HUES48 (cell line): ENCODE data around the gene URM1.
"Not testable (repeated sequence)": the region's sequence is repeated elsewhere in the genome, so short reads cannot be mapped to it uniquely, and the experiment has no call there.

ENCODE experiments used
- H3K27ac ChIP-seq: one replicate; pipeline ENCODE4 v1.7.0; 2013; ENCODE audit warnings: low read depth, low read length, inconsistent platforms
- H3K27me3 ChIP-seq: 2 replicates; pipeline ENCODE4 v1.6.1; 2013; ENCODE audit warnings: mild to moderate bottlenecking, low read length; ENCODE audit not compliant: control insufficient read depth, insufficient read depth
- H3K36me3 ChIP-seq: 2 replicates; pipeline ENCODE4 v1.6.1; 2013; ENCODE audit warnings: low read length; ENCODE audit not compliant: control insufficient read depth, insufficient read depth
- H3K4me1 ChIP-seq: 2 replicates; pipeline ENCODE4 v1.6.1; 2013; ENCODE audit warnings: mild to moderate bottlenecking, low read length; ENCODE audit not compliant: control insufficient read depth, insufficient read depth
- H3K4me3 ChIP-seq: 2 replicates; pipeline ENCODE4 v1.5.1; 2013; ENCODE audit warnings: mild to moderate bottlenecking, low read depth, low read length
- H3K9ac ChIP-seq: 2 replicates; pipeline ENCODE4 v1.6.1; 2013; ENCODE audit warnings: mild to moderate bottlenecking, low read depth, low read length, moderate library complexity
- H3K9me3 ChIP-seq: 2 replicates; pipeline ENCODE4 v1.6.1; 2013; ENCODE audit warnings: low read length; ENCODE audit not compliant: control insufficient read depth, insufficient read depth

Gene URM1

GRCh38 chr9:128337936-128338335 lies 33.2 kb upstream of the URM1 start:
- H3K4me1 ChIP-seq: peaks cover 4% of the 10 kb centered on the region; the same call in 1 of the 2 replicates
- H3K4me3 ChIP-seq: no peak overlapping the region
- no peak overlapping the region for H3K9ac ChIP-seq
- no peak overlapping the region for H3K27ac ChIP-seq
- H3K27me3 ChIP-seq: no peaks in the 10 kb centered on the region
- no peaks in the 10 kb centered on the region for H3K9me3 ChIP-seq
- H3K36me3 ChIP-seq: peaks cover 10% of the 10 kb centered on the region

GRCh38 chr9:128338852-128339614 lies 32.1 kb upstream of the URM1 start:
- not testable (repeated sequence) for H3K9me3 ChIP-seq, H3K27me3 ChIP-seq, H3K9ac ChIP-seq, H3K27ac ChIP-seq, H3K36me3 ChIP-seq, H3K4me3 ChIP-seq, H3K4me1 ChIP-seq

GRCh38 chr9:128339761-128340690 lies 31.1 kb upstream of the URM1 start, which contains the start of gene SLC27A4:
SLC27A4 (plus strand) TSS chr9:128340527; CDS start chr9:128343133, 2,606 bp downstream.
- peaks cover 15% of the 10 kb centered on the region for H3K36me3 ChIP-seq

GRCh38 chr9:128340691-128341434 lies 30.3 kb upstream of the URM1 start:
- no peak overlapping the region for H3K27ac ChIP-seq
- H3K27me3 ChIP-seq: no peaks in the 10 kb centered on the region
- H3K9ac ChIP-seq: no peak overlapping the region
- H3K4me3 ChIP-seq: peak overlapping the region; percentile 90
- H3K9me3 ChIP-seq: no peaks in the 10 kb centered on the region
- H3K36me3 ChIP-seq: peaks cover 23% of the 10 kb centered on the region
- H3K4me1 ChIP-seq: peaks cover 4% of the 10 kb centered on the region; the same call in 1 of the 2 replicates

More at GRCh38 chr9:128339761-128340690, 31.1 kb upstream of the URM1 start, which contains the start of gene SLC27A4:
- no peak within 1 kb of the TSS for H3K27ac ChIP-seq
- H3K9ac ChIP-seq: 0 out of 2 replicates have a peak within 1 kb of the TSS, but pooled peaks have one; percentile 38
- H3K4me3 ChIP-seq: peak within 1 kb of the TSS; percentile 90
- H3K9me3 ChIP-seq: no peaks in the 10 kb centered on the region
- no peaks in the 10 kb centered on the region for H3K27me3 ChIP-seq
- H3K4me1 ChIP-seq: peaks cover 4% of the 10 kb centered on the region; the same call in 1 of the 2 replicates

- Histone ChIP-seq H3K4me3 (peak overlapping the region; percentile 90), H3K27me3 (no peaks in the 10 kb centered on the region), H3K9me3 (no peaks in the 10 kb centered on the region), H3K36me3 (peaks cover 26% of the 10 kb centered on the region), H3K4me1 (peaks cover 4% of the 10 kb centered on the region; the same call in 1 of the 2 replicates), H3K27ac (no peak overlapping the region), H3K9ac (no peak overlapping the region)
Observed at GRCh38 chr9:128341435-128341849, 29.7 kb upstream of the URM1 start.

DNA sequence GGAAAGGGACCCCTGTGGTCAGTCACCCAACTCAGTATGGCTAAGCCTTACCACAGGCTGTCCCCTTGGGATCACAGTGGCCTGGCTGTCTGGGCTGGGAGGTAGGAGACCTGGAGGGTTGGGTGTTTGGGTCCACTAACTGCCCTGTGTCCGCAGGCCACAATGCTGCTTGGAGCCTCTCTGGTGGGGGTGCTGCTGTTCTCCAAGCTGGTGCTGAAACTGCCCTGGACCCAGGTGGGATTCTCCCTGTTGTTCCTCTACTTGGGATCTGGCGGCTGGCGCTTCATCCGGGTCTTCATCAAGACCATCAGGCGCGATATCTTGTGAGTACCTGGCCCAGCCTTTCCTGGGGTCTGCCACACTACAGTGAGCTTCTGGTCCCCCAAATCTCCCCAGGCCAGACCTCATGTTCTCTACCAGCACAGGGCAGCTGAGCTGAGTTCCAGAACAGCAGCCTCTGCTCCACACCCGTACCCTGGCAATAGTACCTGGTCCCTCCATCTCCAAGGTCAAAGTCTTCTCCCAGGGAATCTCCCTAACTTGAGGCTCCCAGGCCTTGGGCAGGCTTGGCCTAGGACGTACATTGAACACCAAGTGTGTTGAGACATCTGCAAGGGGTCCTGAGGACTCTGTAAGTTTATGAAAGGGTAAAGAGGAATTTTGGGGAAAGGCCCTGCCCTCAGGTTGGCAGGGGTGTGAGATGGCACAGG lies 28.0 kb upstream of the URM1 start:
- H3K36me3 ChIP-seq: peaks cover 37% of the 10 kb centered on the region
- H3K9me3 ChIP-seq: no peaks in the 10 kb centered on the region
- no peak overlapping the region for H3K4me3 ChIP-seq
- no peaks in the 10 kb centered on the region for H3K27me3 ChIP-seq
- no peak overlapping the region for H3K9ac ChIP-seq
- H3K4me1 ChIP-seq: peaks cover 4% of the 10 kb centered on the region; the same call in 1 of the 2 replicates
- H3K27ac ChIP-seq: no peak overlapping the region

DNA sequence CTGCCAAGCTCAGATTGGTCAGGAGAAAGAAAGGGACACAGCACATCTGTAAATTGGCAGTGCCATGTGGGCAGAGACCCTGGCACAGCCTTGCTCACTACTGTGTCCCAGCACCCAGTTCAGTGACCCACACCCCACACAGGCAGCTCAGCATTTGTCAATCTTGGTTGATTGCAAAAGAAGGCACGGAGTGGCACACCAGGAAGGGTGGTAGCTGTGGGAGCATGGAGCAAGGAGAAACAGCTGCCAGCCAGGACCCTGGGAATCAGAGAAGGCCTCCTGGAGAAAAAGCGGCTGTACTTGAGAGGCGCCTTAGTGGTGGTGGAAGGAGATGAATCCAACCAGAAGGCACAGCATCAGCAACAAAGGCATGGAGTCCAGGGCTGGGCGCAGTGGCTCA lies 27.3 kb upstream of the URM1 start:
- Histone ChIP-seq H3K9ac (no peak overlapping the region), H3K4me3 (no peak overlapping the region), H3K27ac (no peak overlapping the region), H3K36me3 (peaks cover 44% of the 10 kb centered on the region), H3K4me1 (peaks cover 4% of the 10 kb centered on the region; the same call in 1 of the 2 replicates), H3K9me3 (no peaks in the 10 kb centered on the region), H3K27me3 (no peaks in the 10 kb centered on the region)

GRCh38 chr9:128344931-128345605 lies 26.1 kb upstream of the URM1 start:
- no peaks in the 10 kb centered on the region for H3K9me3 ChIP-seq
- H3K9ac ChIP-seq: no peak overlapping the region
- no peak overlapping the region for H3K27ac ChIP-seq
- no peaks in the 10 kb centered on the region for H3K27me3 ChIP-seq
- peaks cover 4% of the 10 kb centered on the region; the same call in 1 of the 2 replicates for H3K4me1 ChIP-seq
- peaks cover 44% of the 10 kb centered on the region for H3K36me3 ChIP-seq
- H3K4me3 ChIP-seq: no peak overlapping the region

DNA sequence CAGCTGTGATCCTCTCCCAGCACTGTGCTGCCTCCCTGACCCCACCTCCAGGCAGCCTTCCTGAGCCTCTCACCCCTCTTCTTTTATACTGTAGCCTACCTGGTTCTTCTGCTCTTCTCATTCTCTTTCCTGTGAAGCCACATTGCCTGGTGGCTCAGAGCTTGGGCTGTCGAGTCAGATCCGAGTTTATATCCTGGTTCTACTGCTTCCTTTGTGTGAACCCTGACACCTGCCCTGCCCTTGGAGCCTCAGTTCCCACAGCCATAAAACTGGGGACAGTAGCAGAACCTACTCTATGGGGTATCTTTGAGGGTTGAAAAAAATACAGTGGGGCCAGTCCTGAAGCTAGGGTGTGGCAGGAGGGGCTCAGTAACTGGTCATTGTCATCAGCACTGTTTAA lies 22.0 kb upstream of the URM1 start:
- Histone ChIP-seq H3K27ac (no peak overlapping the region), H3K36me3 (peaks cover 48% of the 10 kb centered on the region), H3K4me3 (no peak overlapping the region), H3K9me3 (no peaks in the 10 kb centered on the region), H3K4me1 (no peaks in the 10 kb centered on the region), H3K27me3 (no peaks in the 10 kb centered on the region), H3K9ac (no peak overlapping the region)
